GM18858 (cell line): Measurements from ENCODE around the gene PPM1G.
"Not testable (repeated sequence)": the region's sequence is repeated elsewhere in the genome, so short reads cannot be mapped to it uniquely, and the experiment has no call there.

Experiments
- ATAC-seq: cut with Tn5 transposase; IDR thresholded peaks from one replicate; pipeline ENCODE4 v1.9.1; 2021; ENCODE audit not compliant: unreplicated experiment

Gene PPM1G

DNA sequence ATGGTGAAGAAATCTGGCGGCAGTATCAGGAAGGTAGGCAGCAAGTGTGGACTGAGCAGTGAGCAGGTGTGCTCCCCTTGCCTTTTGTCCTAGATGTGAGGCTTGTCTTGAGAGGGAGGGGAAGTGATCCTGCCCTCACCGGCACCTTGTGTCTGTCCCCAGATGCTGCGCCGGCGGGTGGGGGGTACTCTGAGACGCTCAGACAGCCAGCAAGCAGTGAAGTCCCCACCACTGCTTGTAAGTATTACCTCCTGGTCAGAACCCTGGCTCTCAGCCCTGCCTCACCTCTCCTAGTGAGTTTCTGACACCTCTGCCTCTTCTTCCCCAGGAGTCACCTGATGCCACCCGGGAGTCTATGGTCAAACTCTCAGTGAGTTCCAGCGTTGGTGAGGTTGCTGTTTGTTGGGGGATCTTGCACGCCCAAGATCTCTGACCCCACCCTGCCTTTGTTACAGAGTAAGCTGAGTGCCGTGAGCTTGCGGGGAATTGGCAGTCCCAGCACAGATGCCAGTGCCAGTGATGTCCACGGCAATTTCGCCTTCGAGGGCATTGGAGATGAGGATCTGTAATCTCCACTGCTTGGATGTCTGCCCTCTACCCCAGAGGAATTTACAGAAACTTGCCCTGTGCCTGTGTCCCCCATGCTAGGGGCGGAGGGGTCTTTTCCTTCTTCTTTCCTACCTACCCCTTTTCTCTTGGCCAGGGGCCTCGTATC lies 33.1 kb downstream of the PPM1G start:
- ATAC-seq, result no peak

DNA sequence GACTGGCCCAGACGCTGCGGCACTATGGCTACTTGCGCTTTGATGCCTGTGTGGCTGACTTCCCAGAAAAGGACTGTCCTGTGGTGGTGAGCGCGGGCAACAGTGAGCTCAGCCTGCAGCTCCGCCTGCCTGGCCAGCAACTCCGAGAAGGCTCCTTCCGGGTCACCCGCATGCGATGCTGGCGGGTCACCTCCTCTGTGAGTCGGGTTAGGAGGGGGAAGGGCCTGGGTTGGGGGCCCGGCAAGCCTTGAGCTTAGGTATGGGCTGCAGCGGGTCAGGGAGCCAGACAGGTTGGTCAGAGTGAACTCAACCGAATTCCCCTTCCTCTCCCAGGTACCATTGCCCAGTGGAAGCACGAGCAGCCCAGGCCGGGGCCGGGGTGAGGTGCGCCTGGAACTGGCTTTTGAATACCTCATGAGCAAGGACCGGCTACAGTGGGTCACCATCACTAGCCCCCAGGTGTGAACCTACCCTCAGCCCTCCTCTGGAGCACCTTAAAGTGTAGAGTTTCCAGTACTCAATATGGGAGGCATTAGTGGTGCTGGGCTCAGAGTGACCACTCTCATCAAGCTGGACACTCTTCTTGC lies 33.8 kb downstream of the PPM1G start:
- no peak for ATAC-seq

DNA sequence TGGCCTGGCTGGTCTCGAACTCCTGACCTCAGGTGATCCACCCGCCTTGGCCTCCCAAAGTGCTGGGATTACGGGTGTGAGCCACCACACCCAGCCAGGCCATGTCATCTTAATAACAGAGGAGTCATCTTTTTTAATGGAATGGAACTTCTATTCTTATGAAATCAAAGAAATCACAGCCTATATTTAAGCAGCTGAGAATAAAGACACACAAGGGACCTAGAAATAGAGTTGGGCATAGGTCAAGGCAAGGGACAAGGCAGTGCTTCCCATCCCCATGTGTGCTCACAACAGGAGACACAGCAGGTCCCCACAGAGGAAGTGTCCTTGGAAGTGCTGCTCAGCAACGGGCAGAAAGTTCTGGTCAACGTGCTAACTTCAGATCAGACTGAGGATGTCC lies 35.8 kb downstream of the PPM1G start:
- ATAC-seq, result no peak

DNA sequence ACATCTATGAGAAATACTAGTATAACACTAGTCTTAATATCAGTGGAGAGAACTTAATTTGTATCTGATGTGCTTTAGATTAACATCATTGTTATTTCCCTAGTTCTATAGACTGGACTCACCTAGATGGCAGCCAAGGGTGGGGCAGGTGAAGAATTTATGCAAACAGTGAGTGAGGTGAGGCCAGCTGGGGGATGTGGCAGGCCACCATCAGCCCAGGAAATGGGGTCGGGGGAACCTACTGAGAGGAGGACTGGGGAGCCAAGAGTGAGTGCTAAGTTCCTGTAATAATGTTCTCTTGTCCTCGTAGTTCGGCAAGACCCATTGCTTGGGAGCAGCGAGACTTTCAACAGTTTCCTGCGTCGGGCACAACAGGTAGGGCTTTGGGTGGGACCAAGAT lies 36.5 kb downstream of the PPM1G start:
- ATAC-seq, result no peak

DNA sequence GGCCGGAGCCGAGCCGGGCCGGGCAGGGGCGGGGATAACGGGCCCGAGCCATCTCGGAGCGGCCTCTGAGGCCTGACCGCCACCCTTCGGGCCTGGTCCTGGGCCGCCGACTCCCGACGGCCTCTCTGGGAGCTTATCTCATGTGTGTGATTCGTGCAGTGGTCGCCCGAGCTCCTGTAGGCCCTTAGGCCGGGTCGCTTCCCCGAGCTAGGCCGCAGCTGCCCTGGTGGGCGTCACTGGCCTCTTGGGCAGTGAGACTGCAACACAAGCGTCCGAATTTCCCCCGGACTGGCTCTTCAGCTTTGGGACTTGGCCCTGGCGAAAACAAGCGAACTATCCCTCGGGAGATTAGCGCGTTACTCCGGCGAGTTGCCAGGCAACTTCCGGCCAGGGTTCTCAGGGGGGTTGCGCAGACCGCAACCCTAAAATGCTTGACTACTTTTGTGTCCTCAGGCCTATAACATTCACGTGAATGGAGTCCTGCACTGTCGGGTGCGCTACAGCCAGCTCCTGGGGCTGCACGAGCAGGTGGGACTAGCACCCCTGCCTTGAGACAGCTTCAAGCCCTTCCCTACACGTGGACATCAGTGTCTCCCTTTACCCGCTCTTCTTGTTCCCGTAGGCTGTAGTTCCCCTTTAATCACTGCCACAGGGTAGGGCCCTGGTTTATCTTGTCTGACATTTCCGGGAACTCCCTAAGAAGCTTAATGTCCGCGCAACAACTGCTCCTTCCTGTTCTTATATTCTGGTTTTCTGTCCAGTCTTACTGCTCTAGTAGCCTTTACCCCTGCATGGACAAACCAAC lies 38.4 kb downstream of the PPM1G start:
- peak; percentile 12 for ATAC-seq

DNA sequence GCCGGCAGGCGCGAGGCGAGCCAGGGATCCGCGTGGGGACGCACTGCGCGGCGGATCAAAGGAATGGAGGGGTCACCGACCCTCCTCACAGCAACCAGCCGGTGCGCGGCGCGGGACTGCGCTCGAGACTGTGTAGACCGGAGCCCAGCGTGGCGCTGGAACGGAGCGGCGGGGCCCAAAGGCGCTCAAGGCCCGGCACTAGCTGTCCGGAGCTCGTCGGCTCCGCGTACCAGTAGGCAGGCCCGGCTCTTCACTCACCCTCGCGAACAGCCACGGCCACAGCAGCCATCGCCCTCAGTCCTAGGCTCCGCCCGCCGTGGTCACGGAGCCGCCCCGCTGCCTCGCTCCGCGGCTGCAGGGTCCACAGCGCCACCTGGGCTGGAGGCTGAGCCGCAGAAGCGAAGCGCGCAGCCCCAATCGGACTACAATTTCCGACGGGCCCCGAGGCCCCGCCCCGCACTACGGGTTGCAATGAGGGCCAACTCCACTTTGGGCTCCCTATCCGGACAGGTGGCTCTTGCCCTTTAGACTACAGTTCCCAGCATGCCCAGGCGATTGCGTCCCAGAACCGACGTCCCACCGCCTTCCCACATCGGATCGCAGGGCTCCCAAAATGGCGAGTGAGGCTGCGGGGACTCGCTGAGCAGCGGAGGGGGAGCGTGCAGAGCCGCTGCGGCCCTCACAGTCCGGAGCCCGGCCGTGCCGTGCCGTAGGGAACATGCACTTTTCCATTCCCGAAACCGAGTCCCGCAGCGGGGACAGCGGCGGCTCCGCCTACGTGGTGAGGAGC lies 39.2 kb downstream of the PPM1G start, which contains the start of the genes EIF2B4 and SNX17:
Gene EIF2B4 (minus strand): TSS at position 313 of the 790 bp plus-strand sequence. CDS start 24 bp downstream, at position 289.
Gene SNX17 (plus strand): TSS at position 591 of the 790 bp plus-strand sequence. CDS start 128 bp downstream, at position 719.
- ATAC-seq, result peak; percentile 83

DNA sequence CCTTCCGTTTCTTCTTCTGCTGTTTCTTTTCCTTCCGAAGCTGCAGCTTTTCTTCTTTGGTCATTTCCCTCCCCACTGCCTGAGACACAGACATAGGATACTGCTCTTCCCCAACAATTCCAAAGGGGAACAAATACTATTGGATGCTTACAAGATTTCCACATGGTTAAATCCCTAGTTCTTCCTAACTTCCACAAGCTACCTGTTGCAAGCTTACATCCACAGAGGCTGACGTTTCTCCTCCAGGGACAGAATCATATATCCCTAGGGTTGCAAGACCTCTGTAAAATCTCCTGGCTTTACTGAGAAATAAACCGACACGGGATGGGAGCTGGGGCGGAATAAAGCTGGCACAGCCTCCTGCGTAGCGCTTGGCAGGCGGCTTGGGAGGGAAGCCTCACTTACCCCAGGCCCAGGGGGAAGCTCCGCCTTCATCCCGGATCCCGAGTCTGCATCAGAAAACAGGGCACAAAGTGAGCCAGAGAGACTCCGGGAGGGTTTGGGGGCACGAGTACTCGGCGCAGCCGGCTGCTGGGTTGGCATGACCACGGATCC lies 39.8 kb downstream of the PPM1G start:
- no peak for ATAC-seq

DNA sequence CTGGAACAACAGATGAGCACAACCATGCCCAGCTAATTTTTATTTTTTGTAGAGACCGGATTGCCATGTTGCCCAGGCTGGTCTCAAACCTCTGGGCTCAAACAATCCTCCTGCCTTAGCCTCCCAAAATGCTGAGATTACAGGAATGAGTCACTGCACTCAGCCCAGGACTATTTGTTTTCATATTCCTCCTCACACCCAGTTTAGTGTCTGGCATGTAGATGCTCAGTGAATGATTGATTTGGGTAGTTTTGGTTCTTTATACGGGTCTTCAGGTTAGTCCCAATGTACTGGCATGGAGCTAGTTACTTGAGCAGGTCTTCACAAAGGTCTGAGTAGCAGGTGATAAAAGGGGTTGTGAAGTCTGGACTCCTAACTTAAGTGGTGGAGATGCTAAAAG lies 45.5 kb downstream of the PPM1G start:
- no peak for ATAC-seq

DNA sequence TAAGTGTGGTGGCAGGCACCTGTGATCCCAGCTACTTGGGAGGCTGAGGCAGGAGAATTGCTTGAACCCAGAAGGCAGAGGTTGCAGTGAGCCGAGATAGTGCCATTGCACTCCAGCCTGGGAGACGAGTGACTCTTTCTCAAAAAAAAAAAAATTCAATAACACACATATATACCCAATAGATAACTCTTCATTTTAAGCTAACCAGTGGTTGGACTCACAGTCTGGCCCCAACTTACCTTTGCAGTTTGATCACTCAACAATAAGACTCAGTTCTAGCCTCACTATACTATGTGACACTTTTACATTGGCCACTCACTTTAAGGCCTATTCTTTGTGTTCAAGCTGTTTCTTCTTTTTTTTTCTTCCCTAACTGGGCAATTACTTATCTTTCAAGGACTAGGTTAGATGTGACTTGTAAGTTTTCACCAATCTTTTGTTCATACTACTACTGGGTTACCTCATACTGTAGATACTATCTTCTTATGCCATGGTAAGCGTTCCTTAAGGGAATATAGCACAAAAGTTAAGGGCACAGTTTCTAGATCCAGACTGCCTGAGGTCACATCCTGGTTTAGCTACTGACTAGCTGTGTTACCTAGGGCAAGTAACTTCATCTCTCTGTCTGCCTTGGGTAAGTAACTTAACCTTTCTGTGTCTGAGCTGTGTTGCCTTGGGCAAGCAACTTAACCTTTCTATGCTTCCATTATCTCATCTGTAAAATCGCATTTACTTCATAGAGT lies 46.5 kb downstream of the PPM1G start:
- no peak for ATAC-seq

DNA sequence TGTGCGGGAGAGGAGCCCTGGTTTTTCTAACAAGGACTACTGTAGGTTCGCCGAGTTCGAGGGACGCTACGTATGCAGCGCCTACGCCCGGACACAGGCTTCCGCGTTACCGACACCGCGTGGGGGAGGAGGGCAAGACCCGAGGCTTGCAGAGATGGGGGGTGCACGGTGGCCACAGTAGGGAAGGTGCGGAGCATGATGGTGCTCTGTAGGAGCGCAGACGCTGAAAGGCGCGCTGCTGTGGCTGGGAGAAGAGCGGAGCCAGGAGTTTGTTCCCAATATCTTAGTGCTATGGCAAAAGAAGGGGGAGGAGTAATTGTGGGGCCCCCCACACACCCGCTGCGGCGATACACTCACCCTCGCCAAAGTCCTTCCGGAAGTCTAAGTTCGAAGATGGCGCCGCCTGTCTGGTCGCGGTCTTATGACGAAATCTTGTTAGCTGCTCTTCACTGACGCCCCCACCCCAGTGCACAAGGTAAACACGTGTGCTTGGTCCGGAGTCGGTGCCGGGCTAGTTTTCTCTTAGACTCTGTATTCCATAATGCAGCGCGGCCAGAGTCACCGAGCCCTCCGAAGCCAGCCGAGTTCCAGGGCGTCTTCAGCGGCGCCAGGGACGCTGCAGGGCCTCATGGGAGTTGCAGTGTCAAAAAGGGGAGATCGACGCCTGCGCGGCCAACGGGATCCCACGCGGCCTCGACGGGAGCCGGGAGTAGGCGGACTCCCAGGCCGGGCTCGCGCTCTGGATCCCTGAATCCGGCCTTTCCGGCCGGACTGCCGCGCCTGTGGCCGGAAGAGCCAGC lies 52.8 kb downstream of the PPM1G start, which contains the start of gene GTF3C2:
Gene GTF3C2 (minus strand): TSS at position 383 of the 800 bp plus-strand sequence. CDS start 13,210 bp downstream, outside the sequence.
- ATAC-seq, result peak; percentile 74

DNA sequence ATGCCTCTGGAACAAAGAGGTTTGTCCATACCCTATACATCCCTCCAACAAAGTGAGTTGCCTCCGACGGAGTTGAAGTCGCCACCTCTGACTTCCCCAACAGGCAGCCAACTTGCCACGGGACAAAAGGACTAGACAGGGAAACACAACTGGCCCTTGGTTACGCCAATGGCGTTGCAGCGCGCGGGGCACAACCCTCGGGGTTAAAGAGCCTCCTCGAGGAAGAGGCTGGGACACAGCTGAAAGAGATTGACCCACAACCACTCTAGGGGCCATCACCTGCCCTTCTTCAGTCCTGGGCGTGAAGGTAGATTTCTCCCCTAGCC lies 53.4 kb downstream of the PPM1G start:
- peak; percentile 21 for ATAC-seq

DNA sequence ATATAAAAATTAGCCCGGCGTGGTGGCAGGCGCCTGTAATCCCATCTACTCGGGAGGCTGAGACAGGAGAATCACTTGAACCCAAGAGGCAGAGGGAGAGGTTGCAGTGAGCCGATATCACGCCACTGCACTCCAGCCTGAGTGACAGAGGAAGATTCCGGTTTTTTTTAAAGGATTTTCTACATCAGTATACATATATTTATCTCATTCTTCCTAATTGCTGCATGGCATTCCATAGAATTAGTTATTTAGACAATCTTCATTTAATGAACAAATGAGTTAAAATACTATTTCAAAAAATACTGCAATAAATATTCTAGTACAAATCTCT lies 54.8 kb downstream of the PPM1G start:
- ATAC-seq, result no peak

DNA sequence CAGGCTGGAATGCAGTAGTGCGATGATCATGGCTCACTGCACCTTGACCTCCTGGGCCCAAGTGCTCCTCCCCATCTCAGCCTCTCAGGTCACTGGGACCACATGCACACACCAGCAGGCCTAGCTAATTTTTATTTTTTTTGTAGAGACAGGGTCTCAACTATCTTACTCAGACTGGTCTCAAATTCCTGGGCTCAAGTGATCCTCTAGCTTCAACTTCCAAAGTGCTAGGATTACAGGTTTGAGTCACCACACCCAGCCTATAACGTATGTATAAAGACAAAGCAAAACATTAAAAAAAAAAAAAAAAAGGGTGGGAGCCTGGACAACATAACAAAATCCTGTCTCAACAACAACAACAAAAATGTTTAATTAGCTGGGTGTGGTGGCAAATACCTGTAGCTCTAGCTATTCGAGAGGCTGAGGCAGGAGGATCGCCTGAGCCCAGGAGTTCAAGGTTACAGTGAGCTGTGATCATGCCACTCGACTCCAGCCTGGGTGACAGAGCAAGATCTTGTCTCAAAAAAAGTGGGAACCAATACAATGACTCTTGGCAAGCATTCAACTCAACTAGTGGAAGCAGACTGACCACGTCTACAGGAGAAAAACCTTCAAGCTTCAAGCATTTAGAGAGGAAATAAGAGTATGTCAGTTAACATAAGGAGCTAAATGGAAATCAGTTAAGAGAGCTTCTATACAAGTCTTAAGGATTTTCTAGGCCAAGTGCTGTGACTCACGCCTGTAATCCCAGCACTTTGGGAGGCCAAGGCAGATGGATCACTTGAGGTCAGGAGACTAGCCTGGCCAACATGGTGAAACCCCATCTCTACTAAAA lies 55.4 kb downstream of the PPM1G start:
- ATAC-seq, result no peak

DNA sequence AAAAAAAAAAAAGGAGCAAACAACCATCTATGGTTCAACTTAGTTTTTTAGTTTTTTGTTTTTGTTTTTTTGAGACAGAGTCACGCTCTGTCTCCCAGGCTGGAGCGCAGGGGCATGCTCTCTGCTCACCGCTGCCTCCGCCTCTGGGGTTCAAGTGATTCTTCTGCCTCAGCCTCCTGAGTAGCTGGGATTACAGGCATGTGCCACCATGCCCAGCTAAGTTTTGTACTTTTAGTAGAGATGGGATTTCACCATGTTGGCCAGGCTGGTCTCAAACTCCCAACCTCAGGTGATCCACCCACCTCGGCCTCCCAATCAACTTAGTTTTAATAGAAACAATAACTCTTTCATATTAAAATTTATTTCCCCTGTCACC lies 56.0 kb downstream of the PPM1G start:
- ATAC-seq, result not testable (repeated sequence)

DNA sequence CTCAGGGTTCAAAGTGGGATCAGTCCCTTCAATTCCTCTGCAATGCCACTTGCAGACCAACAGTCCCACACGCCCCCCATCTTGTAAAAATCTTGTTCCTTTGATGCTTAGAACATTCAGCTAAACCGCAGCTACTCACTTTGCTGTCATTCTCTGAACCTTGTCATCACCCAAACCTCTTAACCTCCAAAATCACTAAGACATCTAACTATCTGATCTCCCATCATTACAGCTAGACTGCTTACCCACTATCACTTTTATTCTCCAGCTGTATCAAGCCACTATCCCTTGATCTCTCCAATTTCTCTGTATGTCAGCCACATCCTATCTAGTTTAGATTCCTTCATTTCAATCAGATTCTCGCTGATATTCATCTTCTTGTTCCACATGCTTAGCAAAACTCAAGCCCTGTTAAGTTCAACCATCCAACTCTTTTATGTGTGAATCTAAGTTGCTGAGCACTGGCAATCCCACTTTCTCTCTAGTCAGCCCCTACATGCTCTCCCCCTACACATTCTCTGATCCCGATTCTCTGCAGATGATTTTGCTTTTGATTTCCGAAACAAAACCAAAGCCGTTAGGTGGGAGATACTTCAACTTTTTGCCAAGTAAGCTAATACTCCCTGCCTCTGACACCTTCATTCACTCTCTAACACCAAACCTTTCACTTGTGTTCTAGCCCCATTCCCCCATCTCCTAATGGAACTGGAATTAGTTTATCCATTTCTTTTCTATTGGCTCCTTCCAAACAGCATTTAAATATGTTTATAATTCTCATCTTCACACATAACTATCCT lies 57.4 kb downstream of the PPM1G start:
- ATAC-seq, result no peak

DNA sequence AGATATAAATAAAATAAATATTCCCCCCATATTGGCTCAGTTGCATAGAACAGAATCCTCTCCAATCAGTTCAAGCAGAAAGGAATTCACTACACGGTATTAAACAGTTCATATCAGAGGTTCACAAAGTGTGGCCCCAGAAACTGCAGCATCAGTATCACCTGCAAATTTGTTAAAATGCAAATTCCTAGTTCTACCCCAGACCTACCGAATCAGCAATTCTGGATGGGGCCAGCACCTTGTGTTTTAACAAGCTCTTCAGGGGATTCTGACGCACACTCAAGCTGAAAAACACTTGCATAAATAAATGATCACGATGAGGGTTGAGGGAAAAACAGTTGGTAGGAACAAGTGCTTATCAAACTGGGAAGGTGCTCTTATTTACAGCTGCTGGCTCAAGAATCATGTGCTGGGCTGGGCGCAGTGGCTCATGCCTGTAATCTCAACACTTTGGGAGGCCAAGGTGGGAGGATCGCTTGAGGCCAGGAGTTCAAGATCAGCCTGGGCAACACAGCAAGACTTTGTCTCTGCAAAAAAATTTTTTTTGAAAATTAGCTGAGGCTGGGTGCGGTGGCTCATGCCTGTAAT lies 59.2 kb downstream of the PPM1G start:
- ATAC-seq, result no peak

DNA sequence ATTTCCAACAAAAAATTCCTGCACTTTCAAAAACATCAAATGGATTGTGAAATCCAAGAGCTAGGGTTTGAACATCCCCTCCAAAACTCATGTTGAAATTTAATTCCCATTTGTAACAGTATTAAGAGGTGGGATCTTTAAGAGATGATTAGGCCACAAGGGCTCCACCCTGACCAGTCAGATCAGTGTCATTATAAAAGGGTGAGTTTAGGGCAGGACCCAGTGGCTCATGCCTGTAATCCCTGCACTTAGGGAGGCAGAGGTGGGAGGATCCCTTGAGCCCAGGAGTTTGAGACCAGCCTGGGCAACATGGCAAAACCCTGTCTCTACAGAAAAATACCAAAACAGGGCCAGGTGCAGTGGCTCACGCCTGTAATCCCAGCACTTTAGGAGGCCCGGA lies 61.8 kb downstream of the PPM1G start:
- ATAC-seq, result no peak
